EL (cell line): ENCODE results near the gene UBAP2L.
"Not testable (repeated sequence)": the region's sequence is repeated elsewhere in the genome, so short reads cannot be mapped to it uniquely, and the experiment has no call there.

Experiments
- DNase-seq: peaks from one replicate; pipeline ENCODE4 v3.0.0-alpha.2; 2016

Gene UBAP2L

GRCh38 chr1:154312229-154313065, 91.7 kb downstream of the UBAP2L start:
- DNase-seq = not testable (repeated sequence)

GRCh38 chr1:154313066-154313356, 92.3 kb downstream of the UBAP2L start:
- no peak for DNase-seq

GRCh38 chr1:154314226-154314625, 93.5 kb downstream of the UBAP2L start:
- not testable (repeated sequence) for DNase-seq

GRCh38 chr1:154316704-154317103, 95.9 kb downstream of the UBAP2L start:
- DNase-seq = no peak

GRCh38 chr1:154318386-154318785, 97.6 kb downstream of the UBAP2L start:
- DNase-seq = no peak
